Mononuclear cell (primary cell): ENCODE measurements around the gene SDHD. TPM values are rescaled to one million over a fixed set of nuclear protein-coding genes. Genes with fewer than 3 reads are reported as not detected.
A peak's percentile ranks its signal among the peaks of the same experiment; 100 is the strongest.
"Not testable (repeated sequence)": the region's sequence is repeated elsewhere in the genome, so short reads cannot be mapped to it uniquely, and the experiment has no call there.

Experiments
- H3K27me3 ChIP-seq: 2 replicates; pipeline ENCODE4 v1.6.0; 2011; ENCODE audit warnings: low read length, control low read depth; ENCODE audit not compliant: insufficient read depth
- H3K4me1 ChIP-seq: 2 replicates; pipeline ENCODE4 v1.5.1; 2011; ENCODE audit warnings: mild to moderate bottlenecking, low read length, control low read depth; ENCODE audit not compliant: insufficient read depth
- H3K4me3 ChIP-seq: 2 replicates; pipeline ENCODE4 v1.5.1; 2011; ENCODE audit warnings: mild to moderate bottlenecking, low read length, moderate library complexity
- H3K9me3 ChIP-seq: 2 replicates; pipeline ENCODE4 v1.5.1; 2011; ENCODE audit warnings: low read depth, mild to moderate bottlenecking, control low read depth, low read length
- total RNA-seq: library from RNA; depleted of rRNA; stranded (reverse); fragments of >200 nt; gene quantifications from one replicate; pipeline ENCODE4 v1.2.3, GENCODE V29; 2012

Gene SDHD
- total RNA-seq, 1 donor, result 72.1 TPM

GRCh38 chr11:112085822-112086421 is 751 bp upstream of the SDHD start:
- H3K9me3 ChIP-seq, result no peaks in the 10 kb centered on the region
- peaks cover 24% of the 10 kb centered on the region for H3K4me1 ChIP-seq
- H3K27me3 ChIP-seq, result no peaks in the 10 kb centered on the region
- peak overlapping the region; percentile 95 for H3K4me3 ChIP-seq

- Histone ChIP-seq H3K27me3 (no peaks in the 10 kb centered on the region), H3K9me3 (no peaks in the 10 kb centered on the region), H3K4me1 (peaks cover 24% of the 10 kb centered on the region), H3K4me3 (peak overlapping the region; percentile 95)
These were observed 539 bp downstream of the SDHD start for GRCh38 chr11:112087212-112087611.

- not testable (repeated sequence) for H3K4me3 ChIP-seq, H3K27me3 ChIP-seq, H3K9me3 ChIP-seq, H3K4me1 ChIP-seq
These were observed 8.6 kb downstream of the SDHD start for GRCh38 chr11:112095302-112095701.

- Histone ChIP-seq H3K4me1 (no peaks in the 10 kb centered on the region), H3K4me3 (no peak overlapping the region), H3K27me3 (no peaks in the 10 kb centered on the region)
These were observed 9.5 kb downstream of the SDHD start for GRCh38 chr11:112096194-112096593.

GRCh38 chr11:112097734-112098528 is 11.3 kb downstream of the SDHD start:
- H3K4me1 ChIP-seq, result peaks cover 5% of the 10 kb centered on the region
- H3K4me3 ChIP-seq, result no peak overlapping the region
- H3K27me3 ChIP-seq, result no peaks in the 10 kb centered on the region
- no peaks in the 10 kb centered on the region for H3K9me3 ChIP-seq

More at GRCh38 chr11:112096194-112096593, 9.5 kb downstream of the SDHD start:
- no peaks in the 10 kb centered on the region for H3K9me3 ChIP-seq

- Histone ChIP-seq H3K9me3 (no peaks in the 10 kb centered on the region), H3K4me3 (no peak overlapping the region), H3K4me1 (peaks cover 17% of the 10 kb centered on the region), H3K27me3 (no peaks in the 10 kb centered on the region)
These were observed 13.8 kb downstream of the SDHD start for GRCh38 chr11:112100462-112100861.

- Histone ChIP-seq H3K27me3 (no peaks in the 10 kb centered on the region), H3K4me1 (peaks cover 17% of the 10 kb centered on the region), H3K9me3 (no peaks in the 10 kb centered on the region), H3K4me3 (no peak overlapping the region)
These were observed 16.8 kb downstream of the SDHD start for GRCh38 chr11:112103446-112103845.

GRCh38 chr11:112106070-112106469 is 19.4 kb downstream of the SDHD start:
- Histone ChIP-seq H3K27me3 (no peaks in the 10 kb centered on the region), H3K4me1 (peaks cover 17% of the 10 kb centered on the region), H3K9me3 (no peaks in the 10 kb centered on the region), H3K4me3 (no peak overlapping the region)

GRCh38 chr11:112113539-112114457 is 27.1 kb downstream of the SDHD start:
- H3K27me3 ChIP-seq, result no peaks in the 10 kb centered on the region
- no peaks in the 10 kb centered on the region for H3K9me3 ChIP-seq
- no peak overlapping the region for H3K4me3 ChIP-seq
- peaks cover 3% of the 10 kb centered on the region for H3K4me1 ChIP-seq

GRCh38 chr11:112114460-112114859 is 27.8 kb downstream of the SDHD start:
- Histone ChIP-seq H3K4me3 (no peak overlapping the region), H3K27me3 (no peaks in the 10 kb centered on the region), H3K9me3 (no peaks in the 10 kb centered on the region), H3K4me1 (peaks cover 3% of the 10 kb centered on the region)

GRCh38 chr11:112115386-112115785 is 28.7 kb downstream of the SDHD start:
- Histone ChIP-seq H3K9me3 (no peaks in the 10 kb centered on the region), H3K27me3 (no peaks in the 10 kb centered on the region), H3K4me1 (peaks cover 12% of the 10 kb centered on the region), H3K4me3 (no peak overlapping the region)

- Histone ChIP-seq H3K9me3 (no peaks in the 10 kb centered on the region), H3K4me3 (no peak overlapping the region), H3K4me1 (peaks cover 19% of the 10 kb centered on the region), H3K27me3 (no peaks in the 10 kb centered on the region)
These were observed 31.5 kb downstream of the SDHD start for GRCh38 chr11:112118176-112118575.

GRCh38 chr11:112121981-112122615 is 35.4 kb downstream of the SDHD start:
- Histone ChIP-seq H3K27me3 (no peaks in the 10 kb centered on the region), H3K4me1 (peaks cover 16% of the 10 kb centered on the region), H3K9me3 (no peaks in the 10 kb centered on the region), H3K4me3 (no peak overlapping the region)

GRCh38 chr11:112123129-112123528 is 36.5 kb downstream of the SDHD start:
- peaks cover 16% of the 10 kb centered on the region for H3K4me1 ChIP-seq
- H3K9me3 ChIP-seq, result no peaks in the 10 kb centered on the region
- no peak overlapping the region for H3K4me3 ChIP-seq
- no peaks in the 10 kb centered on the region for H3K27me3 ChIP-seq

GRCh38 chr11:112127056-112127455 is 40.4 kb downstream of the SDHD start:
- Histone ChIP-seq H3K27me3 (no peaks in the 10 kb centered on the region), H3K4me1 (peaks cover 14% of the 10 kb centered on the region), H3K4me3 (no peak overlapping the region), H3K9me3 (no peaks in the 10 kb centered on the region)
